SU-DHL-6 (cell line): ENCODE data around the gene PRDM16.
"Not testable (repeated sequence)": the region's sequence is repeated elsewhere in the genome, so short reads cannot be mapped to it uniquely, and the experiment has no call there.

Experiments used
- H2AFZ ChIP-seq: fragments of 200-600 bp; sonication (generic); 2 replicates; pipeline ENCODE4 v1.6.1; 2014; ENCODE audit warnings: low read depth, mild to moderate bottlenecking, moderate library complexity, mixed read lengths, antibody characterized with exemption, low read length; ENCODE audit not compliant: severe bottlenecking
- H3F3A ChIP-seq: fragments of 200-600 bp; shearing (Covaris generic); 2 replicates; pipeline ENCODE4 v1.6.0; 2016; ENCODE audit warnings: antibody characterized with exemption, mild to moderate bottlenecking; ENCODE audit not compliant: insufficient read depth
- H3K27ac ChIP-seq: fragments of 200-600 bp; sonication (generic); 2 replicates; pipeline ENCODE4 v1.5.1; 2016; ENCODE audit warnings: low read depth, mild to moderate bottlenecking, low read length, moderate library complexity, mixed read lengths
- H3K27me3 ChIP-seq: fragments of 200-600 bp; sonication (generic), shearing (Covaris generic); 2 replicates; pipeline ENCODE4 v1.6.0; 2014; ENCODE audit warnings: mild to moderate bottlenecking, low read length
- H3K36me3 ChIP-seq: fragments of 200-600 bp; sonication (generic); 2 replicates; pipeline ENCODE4 v1.6.1; 2014; ENCODE audit warnings: mild to moderate bottlenecking, low read length, mixed read lengths
- H3K4me2 ChIP-seq: fragments of 300-600, 200-600 bp; shearing (Covaris generic), sonication (generic); 2 replicates; pipeline ENCODE4 v1.6.0; 2014; ENCODE audit warnings: low read length, low read depth, mild to moderate bottlenecking; ENCODE audit not compliant: poor library complexity, severe bottlenecking
- H3K4me3 ChIP-seq: fragments of 200-600 bp; sonication (generic); 2 replicates; pipeline ENCODE4 v1.5.1; 2014; ENCODE audit warnings: antibody characterized with exemption, low read length, mild to moderate bottlenecking, mixed read lengths; ENCODE audit not compliant: insufficient read depth, poor library complexity, severe bottlenecking
- H3K79me2 ChIP-seq: fragments of 200-600 bp; sonication (generic); 2 replicates; pipeline ENCODE4 v1.6.1; 2014; ENCODE audit warnings: mild to moderate bottlenecking, low read length, moderate library complexity; ENCODE audit not compliant: insufficient read depth
- H3K9ac ChIP-seq: fragments of 200-600 bp; sonication (generic); 2 replicates; pipeline ENCODE4 v1.7.0; 2014; ENCODE audit warnings: mild to moderate bottlenecking, low read length
- H3K9me2 ChIP-seq: fragments of 200-600 bp; sonication (generic); replicated peaks from 2 replicates; pipeline ENCODE4 v1.6.1; 2014; ENCODE audit warnings: low read length; ENCODE audit not compliant: insufficient read depth
- H3K9me3 ChIP-seq: fragments of 200-600 bp; sonication (generic); 2 replicates; pipeline ENCODE4 v1.6.1; 2014; ENCODE audit warnings: low read length, mixed read lengths; ENCODE audit not compliant: insufficient read depth
- H4K20me1 ChIP-seq: fragments of 200-600 bp; sonication (generic); 2 replicates; pipeline ENCODE4 v1.6.1; 2014; ENCODE audit warnings: low read depth, mild to moderate bottlenecking, antibody characterized with exemption, low read length, moderate library complexity, mixed read lengths
- CTCF ChIP-seq: fragments of 200-600 bp; sonication (generic); IDR thresholded peaks from one replicate; pipeline ENCODE4 v1.5.1; 2017; ENCODE audit warnings: antibody characterized with exemption, mild to moderate bottlenecking, low read length, moderate library complexity; ENCODE audit not compliant: insufficient read depth, poor library complexity, severe bottlenecking
- EZH2phosphoT487 ChIP-seq: fragments of 200-600 bp; sonication (generic), shearing (Covaris generic); conservative IDR thresholded peaks from 2 replicates; pipeline ENCODE4 v1.6.1; 2018; ENCODE audit warnings: mild to moderate bottlenecking, antibody characterized with exemption, low read length, moderate library complexity, mixed read lengths

Gene PRDM16

GRCh38 chr1:3162322-3162882 is 93.4 kb downstream of the PRDM16 start:
- H3K36me3 ChIP-seq, result no peaks in the 10 kb centered on the region
- no peak overlapping the region for H2AFZ ChIP-seq
- H3K9me2 ChIP-seq, result no peaks in the 10 kb centered on the region
- H3K4me3 ChIP-seq, result no peak overlapping the region
- no peaks in the 10 kb centered on the region for H4K20me1 ChIP-seq
- no peak overlapping the region for H3K9ac ChIP-seq
- no peaks in the 10 kb centered on the region for H3K79me2 ChIP-seq
- H3K27me3 ChIP-seq, result no peaks in the 10 kb centered on the region
- TF ChIP-seq EZH2phosphoT487 (no peak), CTCF (no peak)
- no peak overlapping the region for H3K27ac ChIP-seq
- no peaks in the 10 kb centered on the region for H3K9me3 ChIP-seq
- H3K4me2 ChIP-seq, result no peak overlapping the region
- H3F3A ChIP-seq, result no peaks in the 10 kb centered on the region

- no peaks in the 10 kb centered on the region for H3K9me3 ChIP-seq
- no peak overlapping the region for H3K4me2 ChIP-seq
- no peaks in the 10 kb centered on the region for H3K79me2 ChIP-seq
- H3F3A ChIP-seq, result no peaks in the 10 kb centered on the region
- no peak for TF ChIP-seq CTCF
- no peak for TF ChIP-seq EZH2phosphoT487
- H3K36me3 ChIP-seq, result no peaks in the 10 kb centered on the region
- H4K20me1 ChIP-seq, result no peaks in the 10 kb centered on the region
- H2AFZ ChIP-seq, result no peak overlapping the region
- no peak overlapping the region for H3K4me3 ChIP-seq
- no peak overlapping the region for H3K9ac ChIP-seq
- no peak overlapping the region for H3K27ac ChIP-seq
- no peaks in the 10 kb centered on the region for H3K9me2 ChIP-seq
- no peaks in the 10 kb centered on the region for H3K27me3 ChIP-seq
Observed at GRCh38 chr1:3163356-3163755, 94.4 kb downstream of the PRDM16 start.

GRCh38 chr1:3164671-3165070 is 95.7 kb downstream of the PRDM16 start:
- H3K4me3 ChIP-seq, result no peak overlapping the region

GRCh38 chr1:3165189-3165588 is 96.2 kb downstream of the PRDM16 start:
- not testable (repeated sequence) for H3K27me3 ChIP-seq, H3K36me3 ChIP-seq, H3K4me2 ChIP-seq, H3K4me3 ChIP-seq, H3K9me2 ChIP-seq, H3K27ac ChIP-seq, H3K9ac ChIP-seq, H3K79me2 ChIP-seq, H3F3A ChIP-seq, H2AFZ ChIP-seq, H4K20me1 ChIP-seq, H3K9me3 ChIP-seq

More at GRCh38 chr1:3164671-3165070, 95.7 kb downstream of the PRDM16 start:
- Histone ChIP-seq H3K27me3 (no peaks in the 10 kb centered on the region), H2AFZ (no peak overlapping the region), H3K4me2 (no peak overlapping the region), H3K27ac (no peak overlapping the region), H3K9ac (no peak overlapping the region), H3K9me3 (no peaks in the 10 kb centered on the region), H4K20me1 (no peaks in the 10 kb centered on the region), H3K9me2 (no peaks in the 10 kb centered on the region), H3F3A (no peaks in the 10 kb centered on the region), H3K36me3 (no peaks in the 10 kb centered on the region), H3K79me2 (no peaks in the 10 kb centered on the region)
- TF ChIP-seq EZH2phosphoT487, result no peak
- TF ChIP-seq CTCF, result no peak
